NCI-H2081 treated with DMSO at 0.1 percent for 48 hours (cell line): ENCODE measurements around the gene USP17L15.
"Not testable (repeated sequence)": the region's sequence is repeated elsewhere in the genome, so short reads cannot be mapped to it uniquely, and the experiment has no call there.

Experiments
- DNase-seq: peaks from one replicate; lab custom pipeline; 2025; lab: John Stamatoyannopoulos, UW

Gene USP17L15

DNA sequence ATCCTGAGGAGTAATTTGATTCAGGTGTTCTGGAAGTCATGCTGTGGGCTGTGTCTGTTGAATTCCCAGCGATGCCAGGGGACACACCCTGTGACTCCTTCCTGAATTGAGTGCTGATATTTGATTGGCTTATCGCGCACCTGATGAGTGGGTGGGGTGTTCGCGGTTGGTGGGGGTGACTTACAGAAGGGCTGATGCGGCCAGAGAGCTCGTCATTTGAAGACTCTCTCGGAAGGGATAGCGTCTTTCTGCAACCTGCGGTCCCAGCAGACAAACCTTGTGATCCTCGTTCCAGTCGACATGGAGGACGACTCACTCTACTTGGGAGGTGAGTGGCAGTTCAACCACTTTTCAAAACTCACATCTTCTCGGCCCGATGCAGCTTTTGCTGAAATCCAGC, at the start of gene USP17L15:
USP17L15 (plus strand) TSS at position 301 of the 400 bp plus-strand sequence; CDS start at position 301, 0 bp downstream.
- not testable (repeated sequence) for DNase-seq

GRCh38 chr4:9210357-9210756, 23.8 kb upstream of the USP17L15 start, which contains the start of gene USP17L10:
Gene USP17L10 (plus strand): TSS chr4:9210657. CDS start chr4:9210657, 0 bp downstream.
- not testable (repeated sequence) for DNase-seq

- DNase-seq = not testable (repeated sequence)
These were observed 19.5 kb upstream of the USP17L15 start for GRCh38 chr4:9214701-9215100.

DNA sequence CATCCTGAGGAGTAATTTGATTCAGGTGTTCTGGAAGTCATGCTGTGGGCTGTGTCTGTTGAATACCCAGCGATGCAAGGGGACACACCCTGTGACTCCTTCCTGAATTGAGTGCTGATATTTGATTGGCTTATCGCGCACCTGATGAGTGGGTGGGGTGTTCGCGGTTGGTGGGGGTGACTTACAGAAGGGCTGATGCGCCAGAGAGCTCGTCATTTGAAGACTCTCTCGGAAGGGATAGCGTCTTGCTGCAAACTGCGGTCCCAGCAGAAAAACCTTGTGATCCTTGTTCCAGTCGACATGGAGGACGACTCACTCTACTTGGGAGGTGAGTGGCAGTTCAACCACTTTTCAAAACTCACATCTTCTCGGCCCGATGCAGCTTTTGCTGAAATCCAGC, 19.1 kb upstream of the USP17L15 start, which contains the start of gene USP17L11:
USP17L11 (plus strand) TSS at position 301 of the 400 bp plus-strand sequence; CDS start at position 301, 0 bp downstream.
- not testable (repeated sequence) for DNase-seq

DNA sequence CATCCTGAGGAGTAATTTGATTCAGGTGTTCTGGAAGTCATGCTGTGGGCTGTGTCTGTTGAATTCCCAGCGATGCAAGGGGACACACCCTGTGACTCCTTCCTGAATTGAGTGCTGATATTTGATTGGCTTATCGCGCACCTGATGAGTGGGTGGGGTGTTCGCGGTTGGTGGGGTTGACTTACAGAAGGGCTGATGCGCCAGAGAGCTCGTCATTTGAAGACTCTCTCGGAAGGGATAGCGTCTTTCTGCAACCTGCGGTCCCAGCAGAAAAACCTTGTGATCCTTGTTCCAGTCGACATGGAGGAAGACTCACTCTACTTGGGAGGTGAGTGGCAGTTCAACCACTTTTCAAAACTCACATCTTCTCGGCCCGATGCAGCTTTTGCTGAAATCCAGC, 14.3 kb upstream of the USP17L15 start, which contains the start of gene USP17L12:
USP17L12 (plus strand) TSS at position 301 of the 400 bp plus-strand sequence; CDS start at position 301, 0 bp downstream.
- not testable (repeated sequence) for DNase-seq

DNA sequence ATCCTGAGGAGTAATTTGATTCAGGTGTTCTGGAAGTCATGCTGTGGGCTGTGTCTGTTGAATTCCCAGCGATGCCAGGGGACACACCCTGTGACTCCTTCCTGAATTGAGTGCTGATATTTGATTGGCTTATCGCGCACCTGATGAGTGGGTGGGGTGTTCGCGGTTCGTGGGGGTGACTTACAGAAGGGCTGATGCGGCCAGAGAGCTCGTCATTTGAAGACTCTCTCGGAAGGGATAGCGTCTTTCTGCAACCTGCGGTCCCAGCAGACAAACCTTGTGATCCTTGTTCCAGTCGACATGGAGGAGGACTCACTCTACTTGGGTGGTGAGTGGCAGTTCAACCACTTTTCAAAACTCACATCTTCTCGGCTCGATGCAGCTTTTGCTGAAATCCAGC, 9.6 kb upstream of the USP17L15 start, which contains the start of gene USP17L13:
USP17L13 (plus strand) TSS at position 301 of the 400 bp plus-strand sequence; CDS start at position 301, 0 bp downstream.
- not testable (repeated sequence) for DNase-seq

DNA sequence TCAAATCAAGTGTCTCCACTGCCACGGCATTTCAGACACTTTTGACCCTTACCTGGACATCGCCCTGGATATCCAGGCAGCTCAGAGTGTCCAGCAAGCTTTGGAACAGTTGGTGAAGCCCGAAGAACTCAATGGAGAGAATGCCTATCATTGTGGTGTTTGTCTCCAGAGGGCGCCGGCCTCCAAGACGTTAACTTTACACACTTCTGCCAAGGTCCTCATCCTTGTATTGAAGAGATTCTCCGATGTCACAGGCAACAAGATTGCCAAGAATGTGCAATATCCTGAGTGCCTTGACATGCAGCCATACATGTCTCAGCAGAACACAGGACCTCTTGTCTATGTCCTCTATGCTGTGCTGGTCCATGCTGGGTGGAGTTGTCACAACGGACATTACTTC, 3.9 kb upstream of the USP17L15 start:
- DNase-seq = not testable (repeated sequence)

GRCh38 chr4:9238461-9238860, 4.3 kb downstream of the USP17L15 start:
- DNase-seq = not testable (repeated sequence)

DNA sequence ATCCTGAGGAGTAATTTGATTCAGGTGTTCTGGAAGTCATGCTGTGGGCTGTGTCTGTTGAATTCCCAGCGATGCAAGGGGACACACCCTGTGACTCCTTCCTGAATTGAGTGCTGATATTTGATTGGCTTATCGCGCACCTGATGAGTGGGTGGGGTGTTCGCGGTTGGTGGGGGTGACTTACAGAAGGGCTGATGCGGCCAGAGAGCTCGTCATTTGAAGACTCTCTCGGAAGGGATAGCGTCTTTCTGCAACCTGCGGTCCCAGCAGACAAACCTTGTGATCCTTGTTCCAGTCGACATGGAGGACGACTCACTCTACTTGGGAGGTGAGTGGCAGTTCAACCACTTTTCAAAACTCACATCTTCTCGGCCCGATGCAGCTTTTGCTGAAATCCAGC, 9.4 kb downstream of the USP17L15 start, which contains the start of gene USP17L17:
USP17L17 (plus strand) TSS at position 301 of the 400 bp plus-strand sequence; CDS start at position 301, 0 bp downstream.
- DNase-seq = not testable (repeated sequence)

GRCh38 chr4:9247953-9248680, 13.9 kb downstream of the USP17L15 start, which contains the start of gene USP17L18:
Gene USP17L18 (plus strand): TSS chr4:9248630. CDS start chr4:9248630, 0 bp downstream.
- not testable (repeated sequence) for DNase-seq

DNA sequence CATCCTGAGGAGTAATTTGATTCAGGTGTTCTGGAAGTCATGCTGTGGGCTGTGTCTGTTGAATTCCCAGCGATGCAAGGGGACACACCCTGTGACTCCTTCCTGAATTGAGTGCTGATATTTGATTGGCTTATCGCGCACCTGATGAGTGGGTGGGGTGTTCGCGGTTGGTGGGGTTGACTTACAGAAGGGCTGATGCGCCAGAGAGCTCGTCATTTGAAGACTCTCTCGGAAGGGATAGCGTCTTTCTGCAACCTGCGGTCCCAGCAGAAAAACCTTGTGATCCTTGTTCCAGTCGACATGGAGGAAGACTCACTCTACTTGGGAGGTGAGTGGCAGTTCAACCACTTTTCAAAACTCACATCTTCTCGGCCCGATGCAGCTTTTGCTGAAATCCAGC, 18.9 kb downstream of the USP17L15 start, which contains the start of gene USP17L19:
USP17L19 (plus strand) TSS at position 301 of the 400 bp plus-strand sequence; CDS start at position 301, 0 bp downstream.
- not testable (repeated sequence) for DNase-seq

DNA sequence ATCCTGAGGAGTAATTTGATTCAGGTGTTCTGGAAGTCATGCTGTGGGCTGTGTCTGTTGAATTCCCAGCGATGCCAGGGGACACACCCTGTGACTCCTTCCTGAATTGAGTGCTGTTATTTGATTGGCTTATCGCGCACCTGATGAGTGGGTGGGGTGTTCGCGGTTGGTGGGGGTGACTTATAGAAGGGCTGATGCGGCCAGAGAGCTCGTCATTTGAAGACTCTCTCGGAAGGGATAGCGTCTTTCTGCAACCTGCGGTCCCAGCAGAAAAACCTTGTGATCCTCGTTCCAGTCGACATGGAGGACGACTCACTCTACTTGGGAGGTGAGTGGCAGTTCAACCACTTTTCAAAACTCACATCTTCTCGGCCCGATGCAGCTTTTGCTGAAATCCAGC, 23.6 kb downstream of the USP17L15 start, which contains the start of gene USP17L20:
USP17L20 (plus strand) TSS at position 301 of the 400 bp plus-strand sequence; CDS start at position 301, 0 bp downstream.
- not testable (repeated sequence) for DNase-seq

DNA sequence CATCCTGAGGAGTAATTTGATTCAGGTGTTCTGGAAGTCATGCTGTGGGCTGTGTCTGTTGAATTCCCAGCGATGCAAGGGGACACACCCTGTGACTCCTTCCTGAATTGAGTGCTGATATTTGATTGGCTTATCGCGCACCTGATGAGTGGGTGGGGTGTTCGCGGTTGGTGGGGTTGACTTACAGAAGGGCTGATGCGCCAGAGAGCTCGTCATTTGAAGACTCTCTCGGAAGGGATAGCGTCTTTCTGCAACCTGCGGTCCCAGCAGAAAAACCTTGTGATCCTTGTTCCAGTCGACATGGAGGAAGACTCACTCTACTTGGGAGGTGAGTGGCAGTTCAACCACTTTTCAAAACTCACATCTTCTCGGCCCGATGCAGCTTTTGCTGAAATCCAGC, 28.4 kb downstream of the USP17L15 start, which contains the start of gene USP17L21:
USP17L21 (plus strand) TSS at position 301 of the 400 bp plus-strand sequence; CDS start at position 301, 0 bp downstream.
- not testable (repeated sequence) for DNase-seq

DNA sequence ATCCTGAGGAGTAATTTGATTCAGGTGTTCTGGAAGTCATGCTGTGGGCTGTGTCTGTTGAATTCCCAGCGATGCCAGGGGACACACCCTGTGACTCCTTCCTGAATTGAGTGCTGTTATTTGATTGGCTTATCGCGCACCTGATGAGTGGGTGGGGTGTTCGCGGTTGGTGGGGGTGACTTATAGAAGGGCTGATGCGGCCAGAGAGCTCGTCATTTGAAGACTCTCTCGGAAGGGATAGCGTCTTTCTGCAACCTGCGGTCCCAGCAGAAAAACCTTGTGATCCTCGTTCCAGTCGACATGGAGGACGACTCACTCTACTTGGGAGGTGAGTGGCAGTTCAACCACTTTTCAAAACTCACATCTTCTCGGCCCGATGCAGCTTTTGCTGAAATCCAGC, 33.1 kb downstream of the USP17L15 start, which contains the start of gene USP17L22:
USP17L22 (plus strand) TSS at position 301 of the 400 bp plus-strand sequence; CDS start at position 301, 0 bp downstream.
- not testable (repeated sequence) for DNase-seq

- DNase-seq = not testable (repeated sequence)
These were observed 37.5 kb downstream of the USP17L15 start for GRCh38 chr4:9271719-9272118.
